ENCODE data around the gene NACC2.

DNA sequence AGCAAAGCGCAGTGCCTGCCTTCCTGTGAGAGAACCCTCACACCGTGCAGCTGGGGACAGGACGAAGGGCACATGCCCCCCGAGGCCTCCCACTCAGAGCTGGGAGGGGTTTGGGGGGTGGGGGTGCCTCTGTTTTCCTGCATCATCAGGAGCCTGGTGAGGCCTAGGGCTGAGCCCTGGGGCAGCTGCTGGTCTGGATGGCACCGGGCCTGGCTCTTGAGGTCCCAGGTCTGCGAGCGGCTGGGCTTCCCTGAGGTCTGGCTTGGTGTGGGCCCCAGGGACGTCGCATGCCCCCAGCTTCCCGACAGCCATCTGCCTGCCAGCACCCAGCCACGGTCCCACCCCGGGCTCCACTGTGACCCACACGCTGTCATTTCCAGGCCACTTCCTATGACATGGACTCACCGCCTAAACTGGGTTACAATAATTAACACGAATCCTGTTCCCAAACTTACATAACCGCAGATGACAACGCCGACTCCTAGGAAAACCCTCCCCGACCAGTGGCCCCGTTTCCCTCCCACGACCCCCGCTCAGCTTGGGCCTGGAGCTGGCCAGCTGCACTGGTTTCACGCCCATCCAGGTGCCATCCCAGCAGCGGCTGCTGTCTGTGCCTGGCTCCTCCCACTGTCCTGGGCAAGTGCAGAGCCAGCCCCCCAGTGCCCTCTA lies 8.7 kb downstream of the NACC2 start:
- TF ChIP-seq, protein P1, sequence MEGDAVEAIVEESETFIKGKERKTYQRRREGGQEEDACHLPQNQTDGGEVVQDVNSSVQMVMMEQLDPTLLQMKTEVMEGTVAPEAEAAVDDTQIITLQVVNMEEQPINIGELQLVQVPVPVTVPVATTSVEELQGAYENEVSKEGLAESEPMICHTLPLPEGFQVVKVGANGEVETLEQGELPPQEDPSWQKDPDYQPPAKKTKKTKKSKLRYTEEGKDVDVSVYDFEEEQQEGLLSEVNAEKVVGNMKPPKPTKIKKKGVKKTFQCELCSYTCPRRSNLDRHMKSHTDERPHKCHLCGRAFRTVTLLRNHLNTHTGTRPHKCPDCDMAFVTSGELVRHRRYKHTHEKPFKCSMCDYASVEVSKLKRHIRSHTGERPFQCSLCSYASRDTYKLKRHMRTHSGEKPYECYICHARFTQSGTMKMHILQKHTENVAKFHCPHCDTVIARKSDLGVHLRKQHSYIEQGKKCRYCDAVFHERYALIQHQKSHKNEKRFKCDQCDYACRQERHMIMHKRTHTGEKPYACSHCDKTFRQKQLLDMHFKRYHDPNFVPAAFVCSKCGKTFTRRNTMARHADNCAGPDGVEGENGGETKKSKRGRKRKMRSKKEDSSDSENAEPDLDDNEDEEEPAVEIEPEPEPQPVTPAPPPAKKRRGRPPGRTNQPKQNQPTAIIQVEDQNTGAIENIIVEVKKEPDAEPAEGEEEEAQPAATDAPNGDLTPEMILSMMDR (IDR thresholded peaks at IDR 0.05) = no peak
- no peak for TF ChIP-seq POLR2A (IDR thresholded peaks at IDR 0.05)
- TF ChIP-seq EP300 (IDR thresholded peaks at IDR 0.05) = no peak

All from ovary (tissue), 3 donors.